SK-N-SH (cell line): ENCODE measurements around the gene SLC9A7.
A peak's percentile ranks its signal among the peaks of the same experiment; 100 is the strongest.

Source experiments
- EZH2phosphoT487 ChIP-seq: fragments of 200-600 bp; sonication (generic); IDR thresholded peaks from 2 replicates; pipeline ENCODE4 v1.6.1; 2017; ENCODE audit warnings: low read depth, mixed run types, mild to moderate bottlenecking, antibody characterized with exemption, moderate library complexity, borderline replicate concordance
- GABPA ChIP-seq: IDR thresholded peaks from 2 replicates; pipeline ENCODE4 v1.4.0; 2012; ENCODE audit warnings: low read depth, mild to moderate bottlenecking
- JUND ChIP-seq: IDR thresholded peaks from 2 replicates; pipeline ENCODE4 v1.4.0; 2012
- RAD21 ChIP-seq: IDR thresholded peaks from 2 replicates; pipeline ENCODE4 v1.6.1; 2012; ENCODE audit warnings: mild to moderate bottlenecking, low read length
- TCF12 ChIP-seq: IDR thresholded peaks from 2 replicates; pipeline ENCODE4 v1.4.0; 2012
- YY1 ChIP-seq: IDR thresholded peaks from 2 replicates; pipeline ENCODE4 v1.4.0; 2012; ENCODE audit warnings: low read depth, mild to moderate bottlenecking
- TF ChIP-seq, protein P1 (sequence below): IDR thresholded peaks from 2 replicates; pipeline ENCODE4 v1.4.0; 2012; ENCODE audit warnings: low read depth
- TF ChIP-seq, protein P2 (sequence below): fragments of 200-600 bp; sonication (generic); IDR thresholded peaks from 2 replicates; pipeline ENCODE4 v1.6.1; 2017; ENCODE audit warnings: antibody characterized with exemption, mild to moderate bottlenecking, moderate library complexity
- TF ChIP-seq, protein P3 (sequence below): IDR thresholded peaks from 2 replicates; pipeline ENCODE4 v1.4.0; 2012; ENCODE audit warnings: low read depth, borderline replicate concordance

DNA sequence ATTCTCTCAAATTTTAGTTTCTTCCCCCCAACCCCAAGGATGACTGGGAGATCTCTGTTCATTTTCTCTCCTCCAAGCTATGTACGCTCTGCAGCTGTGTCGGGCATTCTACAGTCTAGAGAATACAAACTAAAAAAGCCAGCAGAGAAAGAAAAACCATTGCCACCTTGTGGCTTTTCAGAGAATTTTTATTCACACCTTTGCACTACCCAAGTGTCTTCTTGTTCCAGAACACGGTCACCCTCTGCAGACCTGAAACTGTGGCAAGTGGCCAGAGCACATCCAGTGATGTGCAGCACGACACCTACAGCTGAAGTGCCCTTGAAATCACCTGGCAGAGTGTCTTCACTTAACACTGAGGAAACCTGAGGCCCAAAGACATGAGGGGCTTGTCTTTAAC is 116.8 kb downstream of the SLC9A7 start:
- TF ChIP-seq, protein P1, sequence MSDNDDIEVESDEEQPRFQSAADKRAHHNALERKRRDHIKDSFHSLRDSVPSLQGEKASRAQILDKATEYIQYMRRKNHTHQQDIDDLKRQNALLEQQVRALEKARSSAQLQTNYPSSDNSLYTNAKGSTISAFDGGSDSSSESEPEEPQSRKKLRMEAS: no peak
- TF ChIP-seq YY1 (no peak), TCF12 (no peak), RAD21 (peak; percentile 56), GABPA (no peak), EZH2phosphoT487 (no peak), JUND (no peak)
- TF ChIP-seq, protein P2, sequence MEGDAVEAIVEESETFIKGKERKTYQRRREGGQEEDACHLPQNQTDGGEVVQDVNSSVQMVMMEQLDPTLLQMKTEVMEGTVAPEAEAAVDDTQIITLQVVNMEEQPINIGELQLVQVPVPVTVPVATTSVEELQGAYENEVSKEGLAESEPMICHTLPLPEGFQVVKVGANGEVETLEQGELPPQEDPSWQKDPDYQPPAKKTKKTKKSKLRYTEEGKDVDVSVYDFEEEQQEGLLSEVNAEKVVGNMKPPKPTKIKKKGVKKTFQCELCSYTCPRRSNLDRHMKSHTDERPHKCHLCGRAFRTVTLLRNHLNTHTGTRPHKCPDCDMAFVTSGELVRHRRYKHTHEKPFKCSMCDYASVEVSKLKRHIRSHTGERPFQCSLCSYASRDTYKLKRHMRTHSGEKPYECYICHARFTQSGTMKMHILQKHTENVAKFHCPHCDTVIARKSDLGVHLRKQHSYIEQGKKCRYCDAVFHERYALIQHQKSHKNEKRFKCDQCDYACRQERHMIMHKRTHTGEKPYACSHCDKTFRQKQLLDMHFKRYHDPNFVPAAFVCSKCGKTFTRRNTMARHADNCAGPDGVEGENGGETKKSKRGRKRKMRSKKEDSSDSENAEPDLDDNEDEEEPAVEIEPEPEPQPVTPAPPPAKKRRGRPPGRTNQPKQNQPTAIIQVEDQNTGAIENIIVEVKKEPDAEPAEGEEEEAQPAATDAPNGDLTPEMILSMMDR: peak; percentile 52
- TF ChIP-seq, protein P3, sequence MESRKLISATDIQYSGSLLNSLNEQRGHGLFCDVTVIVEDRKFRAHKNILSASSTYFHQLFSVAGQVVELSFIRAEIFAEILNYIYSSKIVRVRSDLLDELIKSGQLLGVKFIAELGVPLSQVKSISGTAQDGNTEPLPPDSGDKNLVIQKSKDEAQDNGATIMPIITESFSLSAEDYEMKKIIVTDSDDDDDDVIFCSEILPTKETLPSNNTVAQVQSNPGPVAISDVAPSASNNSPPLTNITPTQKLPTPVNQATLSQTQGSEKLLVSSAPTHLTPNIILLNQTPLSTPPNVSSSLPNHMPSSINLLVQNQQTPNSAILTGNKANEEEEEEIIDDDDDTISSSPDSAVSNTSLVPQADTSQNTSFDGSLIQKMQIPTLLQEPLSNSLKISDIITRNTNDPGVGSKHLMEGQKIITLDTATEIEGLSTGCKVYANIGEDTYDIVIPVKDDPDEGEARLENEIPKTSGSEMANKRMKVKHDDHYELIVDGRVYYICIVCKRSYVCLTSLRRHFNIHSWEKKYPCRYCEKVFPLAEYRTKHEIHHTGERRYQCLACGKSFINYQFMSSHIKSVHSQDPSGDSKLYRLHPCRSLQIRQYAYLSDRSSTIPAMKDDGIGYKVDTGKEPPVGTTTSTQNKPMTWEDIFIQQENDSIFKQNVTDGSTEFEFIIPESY: no peak
